Smooth muscle cell (in vitro differentiated cells): ENCODE data around the gene MYCBP2. TPM values are rescaled to one million over a fixed set of nuclear protein-coding genes. Genes with fewer than 3 reads are reported as not detected.
"Not testable (repeated sequence)": the region's sequence is repeated elsewhere in the genome, so short reads cannot be mapped to it uniquely, and the experiment has no call there.

ENCODE experiments used
- DNase-seq: peaks from one replicate; lab custom pipeline; 2025; ENCODE audit not compliant: unreplicated experiment; lab: John Stamatoyannopoulos, UW
- H2AFZ ChIP-seq: fragments of 200-600 bp; sonication (generic); 2 replicates; pipeline ENCODE4 v1.6.0; 2016; ENCODE audit warnings: antibody characterized with exemption, low read depth, mild to moderate bottlenecking
- H3F3A ChIP-seq: fragments of 200-600 bp; sonication (generic); 2 replicates; pipeline ENCODE4 v1.6.0; 2017; ENCODE audit warnings: antibody characterized with exemption, low read depth
- H3K27ac ChIP-seq: fragments of 200-600 bp; sonication (generic); 2 replicates; pipeline ENCODE4 v1.5.1; 2016; ENCODE audit warnings: low read depth, mild to moderate bottlenecking
- H3K27me3 ChIP-seq: fragments of 200-600 bp; sonication (generic); 2 replicates; pipeline ENCODE4 v1.6.1; 2016; ENCODE audit warnings: low read depth, mild to moderate bottlenecking
- H3K36me3 ChIP-seq: fragments of 200-600 bp; sonication (generic); 2 replicates; pipeline ENCODE4 v1.5.1; 2016; ENCODE audit warnings: low read depth
- H3K4me1 ChIP-seq: fragments of 200-600 bp; sonication (generic); 2 replicates; pipeline ENCODE4 v1.5.1; 2016; ENCODE audit warnings: low read depth
- H3K4me2 ChIP-seq: fragments of 200-600 bp; sonication (generic); 2 replicates; pipeline ENCODE4 v1.6.0; 2016; ENCODE audit warnings: mild to moderate bottlenecking
- H3K4me3 ChIP-seq: fragments of 200-600 bp; sonication (generic); 2 replicates; pipeline ENCODE4 v1.5.1; 2016; ENCODE audit warnings: mild to moderate bottlenecking
- H3K79me2 ChIP-seq: fragments of 200-600 bp; sonication (generic); 2 replicates; pipeline ENCODE4 v1.6.0; 2016; ENCODE audit warnings: low read depth, mild to moderate bottlenecking
- H3K9ac ChIP-seq: fragments of 200-600 bp; sonication (generic); 2 replicates; pipeline ENCODE4 v1.6.0; 2016; ENCODE audit warnings: low read depth
- H3K9me3 ChIP-seq: fragments of 200-600 bp; sonication (generic); replicated peaks from 2 replicates; pipeline ENCODE4 v1.5.1; 2016; ENCODE audit warnings: low read depth
- H4K20me1 ChIP-seq: fragments of 200-600 bp; sonication (generic); 2 replicates; pipeline ENCODE4 v1.6.0; 2016; ENCODE audit warnings: low read depth
- CTCF ChIP-seq: fragments of 200-600 bp; sonication (generic); IDR thresholded peaks from 2 replicates; pipeline ENCODE4 v1.5.1; 2017; ENCODE audit warnings: borderline replicate concordance, mild to moderate bottlenecking, antibody characterized with exemption; ENCODE audit not compliant: insufficient read depth, poor library complexity, severe bottlenecking
- WGBS: methylation state at CpG from one replicate; pipeline ENCODE4 v1.1.7; 2016; ENCODE audit warnings: low lambda C conversion rate; 5-methylcytosine and 5-hydroxymethylcytosine counted together
- polyA plus RNA-seq: library from polyadenylated mRNA; unstranded; fragments of >200 nt; fragmentation: Nextera tagmentation; extraction: Ambion mirVana; gene quantifications from 2 replicates; pipeline ENCODE4 v1.2.1, GENCODE V29; 2016
- total RNA-seq: library from RNA; depleted of rRNA; stranded (reverse); fragments of >200 nt; gene quantifications from 2 replicates; pipeline ENCODE4 v1.2.3, GENCODE V29; 2014

Gene MYCBP2
- total and polyA plus RNA-seq, 2 experiments from 2014 or later = 20.1 to 61.0 TPM

GRCh38 chr13:77013853-77014542 is 312.9 kb downstream of the MYCBP2 start:
- peaks cover 61% of the 10 kb centered on the region for H3K79me2 ChIP-seq
- 93% methylated on average over 2 of the region's 2 CpGs for WGBS
- no peak for DNase-seq
- peaks cover 20% of the 10 kb centered on the region for H3K36me3 ChIP-seq
- H3F3A ChIP-seq = peaks cover 3% of the 10 kb centered on the region
- H3K9ac ChIP-seq = no peak overlapping the region
- H3K27me3 ChIP-seq = no peaks in the 10 kb centered on the region
- H2AFZ ChIP-seq = no peak overlapping the region
- H3K9me3 ChIP-seq = no peaks in the 10 kb centered on the region
- H4K20me1 ChIP-seq = peaks cover 99% of the 10 kb centered on the region
- no peak overlapping the region for H3K27ac ChIP-seq
- no peak overlapping the region for H3K4me2 ChIP-seq
- no peak for TF ChIP-seq CTCF
- no peaks in the 10 kb centered on the region for H3K4me1 ChIP-seq
- no peak overlapping the region for H3K4me3 ChIP-seq

- H3K9ac ChIP-seq = not testable (repeated sequence)
Measured at GRCh38 chr13:77009719-77010118, 317.2 kb downstream of the MYCBP2 start.

GRCh38 chr13:77009011-77009410 is 317.9 kb downstream of the MYCBP2 start:
- Histone ChIP-seq H3K9ac (no peak overlapping the region), H4K20me1 (peaks cover 94% of the 10 kb centered on the region), H2AFZ (no peak overlapping the region), H3K4me1 (peaks cover 3% of the 10 kb centered on the region), H3K4me2 (peak overlapping the region; percentile 11), H3K27ac (peak overlapping the region; percentile 39), H3K27me3 (no peaks in the 10 kb centered on the region), H3K4me3 (no peak overlapping the region), H3K9me3 (no peaks in the 10 kb centered on the region), H3K79me2 (peaks cover 52% of the 10 kb centered on the region), H3K36me3 (peaks cover 16% of the 10 kb centered on the region), H3F3A (peaks cover 6% of the 10 kb centered on the region)
- 29% methylated on average over 2 of the region's 2 CpGs for WGBS
- no peak for TF ChIP-seq CTCF
- DNase-seq = no peak

More at GRCh38 chr13:77009719-77010118, 317.2 kb downstream of the MYCBP2 start:
- H3K9me3 ChIP-seq, DNase-seq, H3K4me3 ChIP-seq, H3K4me1 ChIP-seq, H3K27me3 ChIP-seq, H3K27ac ChIP-seq, H3K4me2 ChIP-seq, H2AFZ ChIP-seq, H3F3A ChIP-seq: not testable (repeated sequence)
- WGBS = 100% methylated on average over 5 of the region's 5 CpGs
- Histone ChIP-seq H3K36me3 (peaks cover 20% of the 10 kb centered on the region), H4K20me1 (peaks cover 96% of the 10 kb centered on the region), H3K79me2 (peaks cover 53% of the 10 kb centered on the region)

- Histone ChIP-seq H3K4me2 (peak overlapping the region; percentile 11), H3K27ac (peak overlapping the region; percentile 39), H3K79me2 (peaks cover 46% of the 10 kb centered on the region), H4K20me1 (peaks cover 91% of the 10 kb centered on the region)
- not testable (repeated sequence) for H3K4me1 ChIP-seq, H3K9me3 ChIP-seq, H3F3A ChIP-seq, H2AFZ ChIP-seq, H3K4me3 ChIP-seq, H3K9ac ChIP-seq, DNase-seq, H3K27me3 ChIP-seq, H3K36me3 ChIP-seq
- WGBS = 91% methylated on average over 4 of the region's 4 CpGs
Measured at GRCh38 chr13:77008337-77008736, 318.6 kb downstream of the MYCBP2 start.
